ENCODE measurements around the gene USP17L13. TPM values are rescaled to one million over a fixed set of nuclear protein-coding genes. Genes with fewer than 3 reads are reported as not detected.
"Not testable (repeated sequence)": the region's sequence is repeated elsewhere in the genome, so short reads cannot be mapped to it uniquely, and the experiment has no call there.

USP17L13 gene
- not detected in 2 replicates for total RNA-seq
- long read RNA-seq = 0 reads

- H3K9me3 Mint-ChIP-seq; DNase-seq (ENCODE audit: low read depth, low spot score); H3K27me3 Mint-ChIP-seq (ENCODE audit: low read depth); H3K27ac Mint-ChIP-seq (ENCODE audit: unreplicated experiment); H3K4me3 Mint-ChIP-seq; H3K4me1 Mint-ChIP-seq; H3K36me3 Mint-ChIP-seq (ENCODE audit: low read depth): not testable (repeated sequence)
Observed at GRCh38 chr4:9224596-9224995, at the start of gene USP17L13. TSS of gene USP17L13 (plus strand) at chr4:9224896. CDS start at chr4:9224896, 0 bp downstream.

DNA sequence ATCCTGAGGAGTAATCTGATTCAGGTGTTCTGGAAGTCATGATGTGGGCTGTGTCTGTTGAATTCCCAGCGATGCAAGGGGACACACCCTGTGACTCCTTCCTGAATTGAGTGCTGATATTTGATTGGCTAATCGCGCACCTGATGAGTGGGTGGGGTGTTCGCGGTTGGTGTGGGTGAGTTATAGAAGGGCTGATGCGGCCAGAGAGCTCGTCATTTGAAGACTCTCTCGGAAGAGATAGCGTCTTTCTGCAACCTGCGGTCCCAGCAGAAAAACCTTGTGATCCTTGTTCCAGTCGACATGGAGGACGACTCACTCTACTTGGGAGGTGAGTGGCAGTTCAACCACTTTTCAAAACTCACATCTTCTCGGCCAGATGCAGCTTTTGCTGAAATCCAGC is 14.3 kb upstream of the USP17L13 start, which contains the start of gene USP17L10:
Gene USP17L10, plus strand, starts transcription at position 301 of the 400 bp plus-strand sequence. Its CDS starts 0 bp downstream, at position 301.
- not testable (repeated sequence) for H3K9me3 Mint-ChIP-seq; H3K27ac Mint-ChIP-seq (ENCODE audit: unreplicated experiment); H3K36me3 Mint-ChIP-seq (ENCODE audit: low read depth); DNase-seq (ENCODE audit: low read depth, low spot score); H3K4me1 Mint-ChIP-seq; H3K27me3 Mint-ChIP-seq (ENCODE audit: low read depth); H3K4me3 Mint-ChIP-seq

- H3K27me3 Mint-ChIP-seq (ENCODE audit: low read depth); H3K36me3 Mint-ChIP-seq (ENCODE audit: low read depth); H3K4me1 Mint-ChIP-seq; H3K9me3 Mint-ChIP-seq; DNase-seq (ENCODE audit: low read depth, low spot score); H3K27ac Mint-ChIP-seq (ENCODE audit: unreplicated experiment); H3K4me3 Mint-ChIP-seq: not testable (repeated sequence)
Observed at GRCh38 chr4:9214701-9215100, 10.0 kb upstream of the USP17L13 start.

GRCh38 chr4:9215105-9215504 is 9.6 kb upstream of the USP17L13 start, which contains the start of gene USP17L11:
TSS of gene USP17L11 (plus strand) at chr4:9215405. CDS start at chr4:9215405, 0 bp downstream.
- H3K9me3 Mint-ChIP-seq; H3K27me3 Mint-ChIP-seq (ENCODE audit: low read depth); DNase-seq (ENCODE audit: low read depth, low spot score); H3K27ac Mint-ChIP-seq (ENCODE audit: unreplicated experiment); H3K4me1 Mint-ChIP-seq; H3K36me3 Mint-ChIP-seq (ENCODE audit: low read depth); H3K4me3 Mint-ChIP-seq: not testable (repeated sequence)

- H3K36me3 Mint-ChIP-seq (ENCODE audit: low read depth); H3K27me3 Mint-ChIP-seq (ENCODE audit: low read depth); DNase-seq (ENCODE audit: low read depth, low spot score); H3K27ac Mint-ChIP-seq (ENCODE audit: unreplicated experiment); H3K9me3 Mint-ChIP-seq; H3K4me3 Mint-ChIP-seq; H3K4me1 Mint-ChIP-seq: not testable (repeated sequence)
Observed at GRCh38 chr4:9219852-9220251, 4.8 kb upstream of the USP17L13 start, which contains the start of gene USP17L12. TSS of gene USP17L12 (plus strand) at chr4:9220152. CDS start at chr4:9220152, 0 bp downstream.

DNA sequence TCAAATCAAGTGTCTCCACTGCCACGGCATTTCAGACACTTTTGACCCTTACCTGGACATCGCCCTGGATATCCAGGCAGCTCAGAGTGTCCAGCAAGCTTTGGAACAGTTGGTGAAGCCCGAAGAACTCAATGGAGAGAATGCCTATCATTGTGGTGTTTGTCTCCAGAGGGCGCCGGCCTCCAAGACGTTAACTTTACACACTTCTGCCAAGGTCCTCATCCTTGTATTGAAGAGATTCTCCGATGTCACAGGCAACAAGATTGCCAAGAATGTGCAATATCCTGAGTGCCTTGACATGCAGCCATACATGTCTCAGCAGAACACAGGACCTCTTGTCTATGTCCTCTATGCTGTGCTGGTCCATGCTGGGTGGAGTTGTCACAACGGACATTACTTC is 5.6 kb downstream of the USP17L13 start:
- H3K4me1 Mint-ChIP-seq; H3K27ac Mint-ChIP-seq (ENCODE audit: unreplicated experiment); H3K27me3 Mint-ChIP-seq (ENCODE audit: low read depth); H3K36me3 Mint-ChIP-seq (ENCODE audit: low read depth); H3K4me3 Mint-ChIP-seq; H3K9me3 Mint-ChIP-seq: not testable (repeated sequence)
- peak; percentile 0 for DNase-seq (ENCODE audit: low read depth, low spot score)

DNA sequence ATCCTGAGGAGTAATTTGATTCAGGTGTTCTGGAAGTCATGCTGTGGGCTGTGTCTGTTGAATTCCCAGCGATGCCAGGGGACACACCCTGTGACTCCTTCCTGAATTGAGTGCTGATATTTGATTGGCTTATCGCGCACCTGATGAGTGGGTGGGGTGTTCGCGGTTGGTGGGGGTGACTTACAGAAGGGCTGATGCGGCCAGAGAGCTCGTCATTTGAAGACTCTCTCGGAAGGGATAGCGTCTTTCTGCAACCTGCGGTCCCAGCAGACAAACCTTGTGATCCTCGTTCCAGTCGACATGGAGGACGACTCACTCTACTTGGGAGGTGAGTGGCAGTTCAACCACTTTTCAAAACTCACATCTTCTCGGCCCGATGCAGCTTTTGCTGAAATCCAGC is 9.4 kb downstream of the USP17L13 start, which contains the start of gene USP17L15:
Gene USP17L15, plus strand, starts transcription at position 301 of the 400 bp plus-strand sequence. Its CDS starts 0 bp downstream, at position 301.
- H3K27me3 Mint-ChIP-seq (ENCODE audit: low read depth); H3K4me3 Mint-ChIP-seq; H3K27ac Mint-ChIP-seq (ENCODE audit: unreplicated experiment); H3K9me3 Mint-ChIP-seq; DNase-seq (ENCODE audit: low read depth, low spot score); H3K4me1 Mint-ChIP-seq; H3K36me3 Mint-ChIP-seq (ENCODE audit: low read depth): not testable (repeated sequence)

GRCh38 chr4:9238461-9238860 is 13.8 kb downstream of the USP17L13 start:
- H3K27me3 Mint-ChIP-seq (ENCODE audit: low read depth); DNase-seq (ENCODE audit: low read depth, low spot score); H3K4me1 Mint-ChIP-seq; H3K4me3 Mint-ChIP-seq; H3K27ac Mint-ChIP-seq (ENCODE audit: unreplicated experiment); H3K9me3 Mint-ChIP-seq; H3K36me3 Mint-ChIP-seq (ENCODE audit: low read depth): not testable (repeated sequence)

DNA sequence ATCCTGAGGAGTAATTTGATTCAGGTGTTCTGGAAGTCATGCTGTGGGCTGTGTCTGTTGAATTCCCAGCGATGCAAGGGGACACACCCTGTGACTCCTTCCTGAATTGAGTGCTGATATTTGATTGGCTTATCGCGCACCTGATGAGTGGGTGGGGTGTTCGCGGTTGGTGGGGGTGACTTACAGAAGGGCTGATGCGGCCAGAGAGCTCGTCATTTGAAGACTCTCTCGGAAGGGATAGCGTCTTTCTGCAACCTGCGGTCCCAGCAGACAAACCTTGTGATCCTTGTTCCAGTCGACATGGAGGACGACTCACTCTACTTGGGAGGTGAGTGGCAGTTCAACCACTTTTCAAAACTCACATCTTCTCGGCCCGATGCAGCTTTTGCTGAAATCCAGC is 18.9 kb downstream of the USP17L13 start, which contains the start of gene USP17L17:
Gene USP17L17, plus strand, starts transcription at position 301 of the 400 bp plus-strand sequence. Its CDS starts 0 bp downstream, at position 301.
- H3K4me3 Mint-ChIP-seq; H3K27me3 Mint-ChIP-seq (ENCODE audit: low read depth); H3K9me3 Mint-ChIP-seq; H3K4me1 Mint-ChIP-seq; H3K36me3 Mint-ChIP-seq (ENCODE audit: low read depth); DNase-seq (ENCODE audit: low read depth, low spot score); H3K27ac Mint-ChIP-seq (ENCODE audit: unreplicated experiment): not testable (repeated sequence)

GRCh38 chr4:9247953-9248680 is 23.4 kb downstream of the USP17L13 start, which contains the start of gene USP17L18:
TSS of gene USP17L18 (plus strand) at chr4:9248630. CDS start at chr4:9248630, 0 bp downstream.
- not testable (repeated sequence) for H3K4me1 Mint-ChIP-seq; H3K27ac Mint-ChIP-seq (ENCODE audit: unreplicated experiment); H3K4me3 Mint-ChIP-seq; H3K9me3 Mint-ChIP-seq; H3K27me3 Mint-ChIP-seq (ENCODE audit: low read depth); H3K36me3 Mint-ChIP-seq (ENCODE audit: low read depth); DNase-seq (ENCODE audit: low read depth, low spot score)

- not testable (repeated sequence) for H3K27me3 Mint-ChIP-seq (ENCODE audit: low read depth); H3K36me3 Mint-ChIP-seq (ENCODE audit: low read depth); DNase-seq (ENCODE audit: low read depth, low spot score); H3K4me3 Mint-ChIP-seq; H3K9me3 Mint-ChIP-seq; H3K27ac Mint-ChIP-seq (ENCODE audit: unreplicated experiment); H3K4me1 Mint-ChIP-seq
Observed at GRCh38 chr4:9253078-9253477, 28.4 kb downstream of the USP17L13 start, which contains the start of gene USP17L19. TSS of gene USP17L19 (plus strand) at chr4:9253378. CDS start at chr4:9253378, 0 bp downstream.

DNA sequence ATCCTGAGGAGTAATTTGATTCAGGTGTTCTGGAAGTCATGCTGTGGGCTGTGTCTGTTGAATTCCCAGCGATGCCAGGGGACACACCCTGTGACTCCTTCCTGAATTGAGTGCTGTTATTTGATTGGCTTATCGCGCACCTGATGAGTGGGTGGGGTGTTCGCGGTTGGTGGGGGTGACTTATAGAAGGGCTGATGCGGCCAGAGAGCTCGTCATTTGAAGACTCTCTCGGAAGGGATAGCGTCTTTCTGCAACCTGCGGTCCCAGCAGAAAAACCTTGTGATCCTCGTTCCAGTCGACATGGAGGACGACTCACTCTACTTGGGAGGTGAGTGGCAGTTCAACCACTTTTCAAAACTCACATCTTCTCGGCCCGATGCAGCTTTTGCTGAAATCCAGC is 33.1 kb downstream of the USP17L13 start, which contains the start of gene USP17L20:
Gene USP17L20, plus strand, starts transcription at position 301 of the 400 bp plus-strand sequence. Its CDS starts 0 bp downstream, at position 301.
- H3K4me3 Mint-ChIP-seq; H3K9me3 Mint-ChIP-seq; H3K36me3 Mint-ChIP-seq (ENCODE audit: low read depth); DNase-seq (ENCODE audit: low read depth, low spot score); H3K4me1 Mint-ChIP-seq; H3K27me3 Mint-ChIP-seq (ENCODE audit: low read depth); H3K27ac Mint-ChIP-seq (ENCODE audit: unreplicated experiment): not testable (repeated sequence)

DNA sequence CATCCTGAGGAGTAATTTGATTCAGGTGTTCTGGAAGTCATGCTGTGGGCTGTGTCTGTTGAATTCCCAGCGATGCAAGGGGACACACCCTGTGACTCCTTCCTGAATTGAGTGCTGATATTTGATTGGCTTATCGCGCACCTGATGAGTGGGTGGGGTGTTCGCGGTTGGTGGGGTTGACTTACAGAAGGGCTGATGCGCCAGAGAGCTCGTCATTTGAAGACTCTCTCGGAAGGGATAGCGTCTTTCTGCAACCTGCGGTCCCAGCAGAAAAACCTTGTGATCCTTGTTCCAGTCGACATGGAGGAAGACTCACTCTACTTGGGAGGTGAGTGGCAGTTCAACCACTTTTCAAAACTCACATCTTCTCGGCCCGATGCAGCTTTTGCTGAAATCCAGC is 37.9 kb downstream of the USP17L13 start, which contains the start of gene USP17L21:
Gene USP17L21, plus strand, starts transcription at position 301 of the 400 bp plus-strand sequence. Its CDS starts 0 bp downstream, at position 301.
- not testable (repeated sequence) for H3K36me3 Mint-ChIP-seq (ENCODE audit: low read depth); H3K4me3 Mint-ChIP-seq; H3K27me3 Mint-ChIP-seq (ENCODE audit: low read depth); DNase-seq (ENCODE audit: low read depth, low spot score); H3K9me3 Mint-ChIP-seq; H3K4me1 Mint-ChIP-seq; H3K27ac Mint-ChIP-seq (ENCODE audit: unreplicated experiment)
